ENCODE data around the gene ASAP2. TPM values are rescaled to one million over a fixed set of nuclear protein-coding genes. Genes with fewer than 3 reads are reported as not detected.

Gene ASAP2
- total RNA-seq, 2 experiments from 2014 or later, result 0.27 TPM; not detected in 1

GRCh38 chr2:9235147-9236044, 28.8 kb downstream of the ASAP2 start:
- CTCF ChIA-PET (ENCODE audit: unreplicated experiment), result interaction anchor here (0.5 kb wide), 1 partner anchor 47 kb away, joined by 3 read pairs; no protein-coding TSS in a partner anchor
- no peaks in the 10 kb centered on the region for H3K9me2 ChIP-seq (ENCODE audit: insufficient read depth, low read length)
- no peaks in the 10 kb centered on the region for H3K79me2 ChIP-seq (ENCODE audit: insufficient read depth, low read depth, low read length)
- H3K36me3 ChIP-seq (ENCODE audit: insufficient read depth, low read length), result no peaks in the 10 kb centered on the region
- POLR2A ChIA-PET, result interaction anchor here (0.9 kb wide), 1 partner anchor 11 kb away, joined by 4 read pairs; no protein-coding TSS in a partner anchor
- no peak for DNase-seq (ENCODE audit: low spot score)
- BruUV-seq (replicated peaks), result no TSS peak
- H3K4me2 ChIP-seq (ENCODE audit: low read length), result no peak overlapping the region
- H3K27ac ChIP-seq (ENCODE audit: low read depth, low read length, poor library complexity, severe bottlenecking), result no peak overlapping the region
- H3K4me1 ChIP-seq (ENCODE audit: insufficient read depth, low read length, poor library complexity, severe bottlenecking), result no peaks in the 10 kb centered on the region
- intact Hi-C loops (cut with micrococcal nuclease; ENCODE audit: unreplicated experiment), result no loop called here
- no peak overlapping the region for H3K4me3 ChIP-seq (ENCODE audit: low read depth, low read length, poor library complexity, severe bottlenecking)
- no peak overlapping the region for H2AFZ ChIP-seq (ENCODE audit: low read length)
- no peaks in the 10 kb centered on the region for H3K9me3 ChIP-seq (ENCODE audit: low read length)
- TF ChIP-seq CTCF (conservative IDR thresholded peaks at IDR 0.05; ENCODE audit: low read length), result no peak
- no peak for TF ChIP-seq EZH2phosphoT487 (IDR thresholded peaks at IDR 0.05; ENCODE audit: borderline replicate concordance, low read depth, low read length)
- H4K20me1 ChIP-seq (ENCODE audit: insufficient read depth, low read length), result no peaks in the 10 kb centered on the region

- H4K20me1 ChIP-seq (ENCODE audit: insufficient read depth, low read length), result no peaks in the 10 kb centered on the region
- intact Hi-C loops (cut with micrococcal nuclease; ENCODE audit: unreplicated experiment), result no loop called here
- no peak overlapping the region for H3K4me2 ChIP-seq (ENCODE audit: low read length)
- H3K9me3 ChIP-seq (ENCODE audit: low read length), result no peaks in the 10 kb centered on the region
- TF ChIP-seq EZH2phosphoT487 (IDR thresholded peaks at IDR 0.05; ENCODE audit: borderline replicate concordance, low read depth, low read length) (no peak), CTCF (conservative IDR thresholded peaks at IDR 0.05; ENCODE audit: low read length) (no peak)
- no peak overlapping the region for H3K27ac ChIP-seq (ENCODE audit: low read depth, low read length, poor library complexity, severe bottlenecking)
- POLR2A ChIA-PET, result interaction anchor here (0.9 kb wide), 1 partner anchor 10 kb away, joined by 4 read pairs; no protein-coding TSS in a partner anchor
- no peaks in the 10 kb centered on the region for H3K9me2 ChIP-seq (ENCODE audit: insufficient read depth, low read length)
- no TSS peak for BruUV-seq (replicated peaks)
- CTCF ChIA-PET (ENCODE audit: unreplicated experiment), result interaction anchor here (0.5 kb wide), 1 partner anchor 48 kb away, joined by 3 read pairs; no protein-coding TSS in a partner anchor
- no peak for DNase-seq (ENCODE audit: low spot score)
- no peak overlapping the region for H3K4me3 ChIP-seq (ENCODE audit: low read depth, low read length, poor library complexity, severe bottlenecking)
- H3K4me1 ChIP-seq (ENCODE audit: insufficient read depth, low read length, poor library complexity, severe bottlenecking), result no peaks in the 10 kb centered on the region
- no peaks in the 10 kb centered on the region for H3K36me3 ChIP-seq (ENCODE audit: insufficient read depth, low read length)
- no peak overlapping the region for H2AFZ ChIP-seq (ENCODE audit: low read length)
- no peaks in the 10 kb centered on the region for H3K79me2 ChIP-seq (ENCODE audit: insufficient read depth, low read depth, low read length)
These were observed 29.4 kb downstream of the ASAP2 start for GRCh38 chr2:9236045-9236344.

GRCh38 chr2:9236867-9237266, 30.3 kb downstream of the ASAP2 start:
- DNase-seq (ENCODE audit: low spot score), result no peak
- BruUV-seq (replicated peaks), result no TSS peak
- TF ChIP-seq EZH2phosphoT487 (IDR thresholded peaks at IDR 0.05; ENCODE audit: borderline replicate concordance, low read depth, low read length) (no peak), CTCF (conservative IDR thresholded peaks at IDR 0.05; ENCODE audit: low read length) (no peak)
- Histone ChIP-seq H3K36me3 (ENCODE audit: insufficient read depth, low read length) (no peaks in the 10 kb centered on the region), H3K9me2 (ENCODE audit: insufficient read depth, low read length) (no peaks in the 10 kb centered on the region), H3K4me3 (ENCODE audit: low read depth, low read length, poor library complexity, severe bottlenecking) (no peak overlapping the region), H3K79me2 (ENCODE audit: insufficient read depth, low read depth, low read length) (no peaks in the 10 kb centered on the region), H4K20me1 (ENCODE audit: insufficient read depth, low read length) (no peaks in the 10 kb centered on the region), H3K4me1 (ENCODE audit: insufficient read depth, low read length, poor library complexity, severe bottlenecking) (no peaks in the 10 kb centered on the region), H3K27ac (ENCODE audit: low read depth, low read length, poor library complexity, severe bottlenecking) (no peak overlapping the region), H3K4me2 (ENCODE audit: low read length) (no peak overlapping the region), H3K9me3 (ENCODE audit: low read length) (no peaks in the 10 kb centered on the region), H2AFZ (ENCODE audit: low read length) (no peak overlapping the region)
- ChIA-PET POLR2A (no interaction called here), CTCF (ENCODE audit: unreplicated experiment) (no interaction called here)
- intact Hi-C loops (cut with micrococcal nuclease; ENCODE audit: unreplicated experiment), result no loop called here
